NCI-H2107 treated with DMSO at 0.1 percent for 48 hours (cell line): ENCODE data around the gene ZIC1.

Experiments
- DNase-seq: peaks from one replicate; lab custom pipeline; 2025; ENCODE audit not compliant: unreplicated experiment; lab: John Stamatoyannopoulos, UW

Gene ZIC1

DNA sequence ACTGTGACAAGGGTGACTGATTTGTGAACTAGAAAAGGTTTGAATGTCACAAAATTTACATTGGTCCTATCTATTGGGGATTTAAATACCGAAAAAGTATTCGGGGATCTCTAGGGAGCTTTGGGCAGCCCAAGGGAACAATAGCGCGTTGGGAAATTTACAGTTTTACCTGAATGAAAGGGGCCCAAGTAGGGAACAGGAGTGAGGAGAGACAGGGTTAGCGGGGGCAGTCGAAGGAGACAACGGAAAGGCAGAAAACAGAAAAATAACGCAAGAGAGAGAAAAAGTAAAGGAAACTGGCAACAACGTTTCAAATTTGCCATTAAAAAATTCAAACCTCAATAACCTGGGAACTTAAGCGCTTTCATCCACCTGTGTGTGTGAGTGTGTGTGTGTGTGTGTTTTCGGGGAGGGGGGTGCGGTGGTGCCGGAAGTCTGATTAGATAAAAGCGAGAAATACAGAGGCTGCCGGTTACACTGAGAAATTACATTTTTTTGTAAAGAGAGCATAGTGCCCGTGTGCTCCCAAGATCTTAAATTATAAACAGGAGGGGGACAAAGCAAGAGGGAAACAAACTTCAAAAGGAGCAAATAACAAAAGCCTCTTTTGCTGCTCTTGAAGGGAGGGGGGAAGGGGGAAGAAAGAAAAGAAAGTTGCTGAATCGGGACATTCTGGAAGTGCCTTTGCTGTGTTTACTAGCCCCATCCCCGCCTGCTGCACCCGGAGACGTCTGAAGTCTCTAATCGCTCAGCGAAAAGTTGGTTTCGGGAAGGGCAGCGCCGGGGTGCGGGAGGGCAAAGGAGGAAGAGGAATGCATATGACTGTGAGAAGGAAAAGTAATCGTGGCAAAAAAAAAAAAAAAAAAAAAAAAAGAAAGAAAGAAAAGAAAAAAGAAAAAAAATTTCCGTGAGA lies 721 bp upstream of the ZIC1 start:
- DNase-seq, result no peak

DNA sequence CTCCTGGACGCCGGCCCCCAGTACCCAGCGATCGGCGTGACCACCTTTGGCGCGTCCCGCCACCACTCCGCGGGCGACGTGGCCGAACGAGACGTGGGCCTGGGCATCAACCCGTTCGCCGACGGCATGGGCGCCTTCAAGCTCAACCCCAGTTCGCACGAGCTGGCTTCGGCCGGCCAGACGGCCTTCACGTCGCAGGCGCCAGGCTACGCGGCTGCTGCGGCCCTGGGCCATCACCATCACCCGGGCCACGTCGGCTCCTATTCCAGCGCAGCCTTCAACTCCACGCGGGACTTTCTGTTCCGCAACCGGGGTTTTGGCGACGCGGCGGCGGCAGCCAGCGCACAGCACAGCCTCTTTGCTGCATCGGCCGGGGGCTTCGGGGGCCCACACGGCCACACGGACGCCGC lies 956 bp downstream of the ZIC1 start:
- DNase-seq, result no peak

DNA sequence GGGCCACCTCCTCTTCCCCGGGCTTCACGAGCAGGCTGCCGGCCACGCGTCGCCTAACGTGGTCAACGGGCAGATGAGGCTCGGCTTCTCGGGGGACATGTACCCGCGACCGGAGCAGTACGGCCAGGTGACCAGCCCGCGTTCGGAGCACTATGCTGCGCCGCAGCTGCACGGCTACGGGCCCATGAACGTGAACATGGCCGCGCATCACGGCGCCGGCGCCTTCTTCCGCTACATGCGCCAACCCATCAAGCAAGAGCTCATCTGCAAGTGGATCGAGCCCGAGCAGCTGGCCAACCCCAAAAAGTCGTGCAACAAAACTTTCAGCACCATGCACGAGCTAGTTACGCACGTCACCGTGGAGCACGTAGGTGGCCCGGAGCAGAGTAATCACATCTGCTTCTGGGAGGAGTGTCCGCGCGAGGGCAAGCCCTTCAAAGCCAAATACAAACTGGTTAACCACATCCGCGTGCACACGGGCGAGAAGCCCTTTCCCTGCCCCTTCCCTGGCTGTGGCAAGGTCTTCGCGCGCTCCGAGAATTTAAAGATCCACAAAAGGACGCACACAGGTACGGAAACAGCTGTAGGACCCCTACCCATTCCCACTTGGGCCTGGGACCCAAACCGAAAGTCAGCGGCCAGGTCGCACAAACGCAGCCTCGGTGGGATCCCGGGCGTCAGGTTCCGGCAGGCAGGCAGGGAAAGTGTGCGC lies 1.5 kb downstream of the ZIC1 start:
- peak; percentile 10 for DNase-seq

DNA sequence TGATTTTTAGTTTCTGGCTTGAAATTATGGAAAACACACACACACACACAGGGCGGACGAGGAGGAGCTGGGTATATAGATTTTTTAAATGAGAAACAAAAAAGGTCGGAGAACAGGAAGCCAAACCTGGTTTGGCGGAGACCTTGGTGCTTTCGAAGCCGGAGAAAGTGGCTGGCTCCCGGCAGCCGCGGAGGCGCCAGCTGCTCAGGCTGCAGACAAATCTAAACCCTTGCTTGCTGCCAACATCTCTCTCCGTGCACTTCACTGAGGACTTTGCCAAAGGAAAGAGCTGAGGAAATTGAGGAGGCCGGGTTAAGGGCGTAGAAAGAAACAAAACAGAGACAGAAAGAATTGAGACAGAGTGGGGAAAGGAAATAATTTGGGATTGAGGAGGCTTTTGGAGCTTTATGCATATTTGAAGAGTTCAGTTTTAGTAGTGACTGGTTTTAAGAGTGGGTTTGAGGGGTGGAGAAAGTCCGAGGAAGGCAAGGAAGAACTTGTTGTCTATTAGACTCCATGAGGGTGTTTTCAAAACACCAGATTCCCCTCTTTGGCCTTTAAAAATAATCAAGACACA lies 2.2 kb downstream of the ZIC1 start:
- no peak for DNase-seq

DNA sequence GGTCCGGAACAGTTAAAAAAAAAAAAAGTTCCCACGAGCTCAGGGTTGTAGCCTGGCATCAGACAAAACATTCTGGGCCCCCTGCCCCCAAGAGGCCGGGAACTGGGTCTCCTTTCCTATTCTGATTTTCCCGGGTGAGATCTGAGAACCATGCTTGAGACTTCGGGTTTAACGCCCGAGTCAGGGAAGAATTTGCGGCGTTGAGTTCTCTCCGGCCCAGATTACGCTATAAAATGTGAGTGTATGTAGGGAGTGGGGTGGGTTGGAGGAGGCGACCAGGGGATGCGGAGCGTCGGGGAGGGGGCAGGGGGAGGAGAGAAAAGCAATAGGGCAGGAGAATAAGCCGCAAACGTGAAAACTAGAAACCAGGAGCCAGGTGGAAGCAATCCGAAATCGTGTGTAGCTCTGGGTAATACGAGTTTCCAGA lies 2.7 kb downstream of the ZIC1 start:
- no peak for DNase-seq

DNA sequence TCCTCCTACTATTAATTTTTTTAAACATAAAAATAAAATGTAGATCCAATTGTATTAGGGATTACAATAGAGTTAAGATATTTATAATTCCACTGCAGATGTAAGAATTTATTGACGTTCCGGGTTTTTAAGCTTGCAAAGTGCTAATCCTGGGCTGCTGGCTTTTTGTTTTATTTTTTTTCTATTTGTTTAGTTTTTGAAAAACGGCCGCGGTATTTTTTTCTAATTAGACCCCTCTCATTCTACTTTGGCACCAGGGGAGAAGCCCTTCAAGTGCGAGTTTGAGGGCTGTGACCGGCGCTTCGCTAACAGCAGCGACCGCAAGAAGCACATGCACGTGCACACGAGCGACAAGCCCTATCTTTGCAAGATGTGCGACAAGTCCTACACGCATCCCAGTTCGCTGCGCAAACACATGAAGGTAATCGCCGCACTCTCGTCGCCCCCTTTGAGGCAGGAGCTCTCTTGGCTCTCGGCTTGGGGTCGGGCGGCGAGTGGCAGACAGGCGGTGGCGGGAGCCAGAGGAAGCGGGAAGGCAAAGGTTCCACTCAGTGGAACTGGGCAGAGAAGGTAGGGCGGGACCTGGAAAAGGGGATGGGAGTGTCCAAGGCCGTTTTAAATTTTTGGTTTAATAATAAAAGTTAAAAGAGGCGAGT lies 3.2 kb downstream of the ZIC1 start:
- no peak for DNase-seq

DNA sequence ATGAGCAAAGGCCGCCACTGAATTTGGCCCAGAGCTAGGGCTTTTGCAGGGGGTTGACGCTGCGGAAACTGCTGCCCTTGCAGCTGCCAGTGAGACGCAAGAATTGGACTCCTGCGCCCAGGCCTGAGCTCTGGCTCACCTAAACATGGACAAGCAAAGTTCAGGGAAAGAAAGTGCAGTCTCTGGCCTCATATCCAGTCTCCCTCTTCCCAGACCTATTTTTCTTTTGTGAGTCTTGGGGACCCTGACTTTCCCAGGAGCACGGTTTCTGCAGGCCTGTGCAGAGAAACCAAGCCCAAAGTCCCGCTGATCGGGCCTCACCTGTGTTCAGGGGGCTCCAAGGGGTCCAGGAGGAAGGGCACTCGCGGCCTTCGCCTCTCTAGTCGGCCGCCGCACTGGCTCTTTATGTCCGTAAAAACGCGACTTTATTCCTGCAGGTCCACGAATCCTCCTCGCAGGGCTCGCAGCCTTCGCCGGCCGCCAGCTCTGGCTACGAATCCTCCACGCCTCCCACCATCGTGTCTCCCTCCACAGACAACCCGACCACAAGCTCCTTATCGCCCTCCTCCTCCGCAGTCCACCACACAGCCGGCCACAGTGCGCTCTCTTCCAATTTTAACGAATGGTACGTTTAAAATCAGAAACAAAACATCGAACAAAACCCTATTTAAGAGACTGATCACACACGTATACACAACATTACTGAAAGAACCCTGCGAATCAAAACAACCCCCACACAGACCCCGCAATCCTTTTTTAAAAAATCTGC lies 3.9 kb downstream of the ZIC1 start:
- DNase-seq, result no peak

DNA sequence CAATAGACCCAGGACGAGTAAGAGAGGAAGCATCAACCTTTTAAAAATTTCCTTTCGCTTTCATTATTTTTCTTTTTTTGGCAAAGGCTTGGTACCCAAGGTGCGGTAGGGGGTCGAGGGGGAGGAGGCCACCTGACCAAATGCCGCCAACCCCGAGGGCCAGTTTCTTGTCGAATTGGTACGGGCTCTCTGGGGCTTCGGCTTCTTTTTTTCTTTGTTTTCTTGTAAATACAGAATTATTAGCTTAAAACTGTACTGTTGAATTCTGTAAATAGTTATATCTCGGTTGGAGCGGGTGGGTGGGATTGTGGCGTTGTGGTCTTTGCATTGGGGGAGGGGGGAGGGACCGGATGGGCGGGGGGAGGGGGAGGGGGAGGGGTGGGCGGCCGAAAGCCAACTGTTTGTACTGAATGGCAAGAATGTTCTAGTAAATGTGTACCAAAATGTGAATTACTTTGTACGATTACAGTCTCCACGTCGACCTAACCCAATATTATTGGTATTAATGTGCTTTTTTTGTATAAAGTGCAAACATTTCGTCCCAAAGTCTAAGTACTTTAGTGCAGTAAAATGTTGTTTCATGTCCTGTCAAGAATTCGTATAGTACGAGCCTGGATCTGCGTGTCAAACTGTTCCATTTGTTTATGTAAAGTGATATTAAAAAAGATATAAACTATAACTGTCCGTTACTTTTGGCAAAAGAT lies 4.7 kb downstream of the ZIC1 start:
- no peak for DNase-seq

DNA sequence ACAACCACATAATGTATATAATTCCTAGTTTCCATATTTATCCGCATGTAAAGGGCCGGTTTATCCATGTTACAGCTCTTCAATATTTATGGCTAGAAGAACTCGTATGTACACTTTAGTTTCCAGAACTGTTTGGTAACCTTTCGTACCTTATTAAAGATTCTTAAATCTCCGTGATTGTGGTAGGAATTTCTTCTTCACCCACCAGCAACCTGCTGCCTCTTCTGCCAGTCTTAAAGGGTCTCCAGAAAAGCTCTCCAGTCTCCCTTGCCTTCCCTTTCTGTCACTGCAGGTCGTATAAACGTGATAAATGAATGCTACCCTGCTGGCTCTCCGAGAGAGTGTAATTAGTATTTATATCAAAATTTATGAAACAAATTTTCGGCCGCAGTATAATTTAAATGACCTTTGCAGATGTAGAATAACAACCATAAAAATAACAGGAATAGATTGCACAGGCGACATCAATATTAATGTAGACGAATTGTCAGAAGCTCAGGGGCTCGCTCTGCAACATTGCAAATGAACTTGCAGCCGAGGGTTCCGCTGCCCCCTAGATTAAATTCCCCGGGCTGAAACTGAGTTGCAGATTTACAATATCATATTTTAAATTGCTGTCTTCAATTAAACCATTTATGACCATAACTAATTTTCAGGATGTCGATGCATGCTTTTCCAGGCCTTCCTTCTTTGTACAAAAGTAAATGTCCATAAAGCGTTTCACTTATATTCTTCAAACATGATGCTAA lies 5.4 kb downstream of the ZIC1 start:
- no peak for DNase-seq

DNA sequence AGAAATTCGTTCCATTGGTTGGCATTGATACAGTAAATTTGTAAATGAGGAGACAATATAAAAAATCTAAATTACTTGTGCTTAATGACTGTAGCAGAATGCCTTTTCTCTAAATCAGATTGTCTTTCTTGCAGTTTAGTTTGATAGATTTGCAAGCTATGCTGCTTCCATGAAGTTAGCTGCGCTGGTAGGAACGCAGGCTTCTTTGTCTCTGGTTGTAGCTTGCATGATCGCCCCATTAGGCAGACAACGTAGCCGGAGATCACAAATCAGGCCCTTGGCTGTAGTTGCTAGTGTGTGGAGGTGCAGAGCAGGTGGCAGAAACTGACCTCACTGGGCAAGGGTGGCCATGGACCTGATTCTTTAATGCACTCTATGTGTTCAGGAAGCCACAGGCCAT lies 6.1 kb downstream of the ZIC1 start:
- DNase-seq, result no peak

DNA sequence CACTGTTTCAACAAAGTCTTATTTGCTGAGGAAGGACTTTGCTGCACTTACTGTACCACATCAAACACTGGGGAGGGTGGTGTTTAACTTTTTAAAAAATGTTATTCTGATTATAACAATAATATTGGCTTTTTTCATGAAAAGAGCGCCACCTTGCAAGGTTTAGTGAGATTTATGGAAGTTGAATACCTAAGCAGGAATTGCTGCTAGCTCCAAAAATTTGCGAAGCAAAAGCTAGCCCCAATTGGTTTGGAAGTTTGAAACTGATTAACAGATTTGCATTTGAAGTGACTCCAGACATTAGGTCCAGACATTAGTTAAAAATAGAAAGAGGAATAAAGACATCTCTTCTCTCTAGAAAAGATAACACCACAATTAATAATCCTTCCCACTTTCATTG lies 6.7 kb downstream of the ZIC1 start:
- no peak for DNase-seq

DNA sequence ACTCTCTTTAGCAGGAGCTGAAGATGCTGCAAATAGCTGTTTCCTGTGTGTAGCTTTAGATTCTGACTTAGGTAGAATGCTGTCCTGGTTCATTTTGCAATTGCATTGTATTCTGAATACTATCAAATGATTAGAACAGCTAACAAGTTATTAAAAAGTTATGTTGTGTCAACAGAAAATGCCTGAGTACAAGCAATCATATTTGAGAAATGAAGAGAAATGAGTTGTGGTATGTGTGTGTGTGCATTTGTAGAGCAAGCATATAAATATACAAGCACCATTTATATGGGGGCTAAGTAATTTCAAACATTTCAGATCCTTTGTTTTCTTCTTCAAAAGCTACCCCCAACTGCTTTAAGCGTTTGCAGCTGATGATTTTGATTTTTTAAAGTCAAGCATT lies 7.8 kb downstream of the ZIC1 start:
- no peak for DNase-seq

DNA sequence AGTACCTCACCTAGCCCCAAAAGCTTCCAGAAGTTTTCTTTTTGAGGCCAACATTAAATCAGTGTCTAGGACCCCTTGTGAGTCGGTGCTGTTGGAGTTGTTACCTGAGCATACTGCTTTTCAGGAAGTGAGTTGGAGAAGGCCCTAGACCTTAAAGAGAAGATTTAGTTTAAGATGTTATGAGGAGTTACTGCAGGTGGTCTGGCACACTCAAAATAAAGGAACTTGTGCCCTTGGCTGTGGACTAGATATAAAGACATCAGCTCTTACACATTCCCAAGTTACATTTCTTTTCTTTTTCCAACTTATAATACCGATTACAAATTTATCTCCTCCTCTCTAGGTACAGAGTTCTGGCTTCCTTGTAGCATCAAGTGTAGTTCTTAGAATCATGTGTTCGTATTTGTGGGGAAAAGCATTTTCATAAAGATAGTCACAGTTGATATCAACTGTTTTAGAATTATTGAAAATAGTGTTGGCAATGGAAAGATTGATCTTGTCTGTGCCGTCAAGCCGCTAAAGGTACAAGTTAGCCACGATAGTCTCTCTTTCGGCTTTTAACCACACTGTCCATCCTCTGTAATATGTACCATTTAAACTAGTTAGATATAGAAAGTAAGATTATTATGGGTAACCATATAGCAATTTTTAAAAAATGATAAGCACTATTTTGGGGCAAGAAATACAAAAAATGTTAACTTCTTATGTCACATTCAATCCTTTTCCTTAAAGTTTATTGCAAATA lies 8.6 kb downstream of the ZIC1 start:
- no peak for DNase-seq

DNA sequence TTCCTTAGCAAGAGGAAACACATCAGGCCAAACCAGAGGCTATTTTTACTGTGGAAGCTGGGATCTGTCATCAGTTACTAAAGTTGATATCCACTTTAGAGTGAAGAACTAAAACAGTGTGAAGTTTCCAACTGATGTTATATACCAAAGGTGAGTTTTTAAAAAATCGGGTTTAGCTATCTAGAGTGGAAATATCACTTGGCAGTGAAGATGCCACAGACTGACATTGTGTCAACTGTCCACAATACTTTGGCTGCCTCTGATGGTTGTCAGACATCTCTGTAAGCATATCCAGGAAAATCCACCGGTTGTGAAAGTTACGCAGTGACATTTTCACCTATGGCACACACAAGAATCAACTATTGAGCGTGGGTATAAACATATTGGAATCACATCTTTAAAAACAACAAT lies 9.2 kb downstream of the ZIC1 start:
- DNase-seq, result no peak

DNA sequence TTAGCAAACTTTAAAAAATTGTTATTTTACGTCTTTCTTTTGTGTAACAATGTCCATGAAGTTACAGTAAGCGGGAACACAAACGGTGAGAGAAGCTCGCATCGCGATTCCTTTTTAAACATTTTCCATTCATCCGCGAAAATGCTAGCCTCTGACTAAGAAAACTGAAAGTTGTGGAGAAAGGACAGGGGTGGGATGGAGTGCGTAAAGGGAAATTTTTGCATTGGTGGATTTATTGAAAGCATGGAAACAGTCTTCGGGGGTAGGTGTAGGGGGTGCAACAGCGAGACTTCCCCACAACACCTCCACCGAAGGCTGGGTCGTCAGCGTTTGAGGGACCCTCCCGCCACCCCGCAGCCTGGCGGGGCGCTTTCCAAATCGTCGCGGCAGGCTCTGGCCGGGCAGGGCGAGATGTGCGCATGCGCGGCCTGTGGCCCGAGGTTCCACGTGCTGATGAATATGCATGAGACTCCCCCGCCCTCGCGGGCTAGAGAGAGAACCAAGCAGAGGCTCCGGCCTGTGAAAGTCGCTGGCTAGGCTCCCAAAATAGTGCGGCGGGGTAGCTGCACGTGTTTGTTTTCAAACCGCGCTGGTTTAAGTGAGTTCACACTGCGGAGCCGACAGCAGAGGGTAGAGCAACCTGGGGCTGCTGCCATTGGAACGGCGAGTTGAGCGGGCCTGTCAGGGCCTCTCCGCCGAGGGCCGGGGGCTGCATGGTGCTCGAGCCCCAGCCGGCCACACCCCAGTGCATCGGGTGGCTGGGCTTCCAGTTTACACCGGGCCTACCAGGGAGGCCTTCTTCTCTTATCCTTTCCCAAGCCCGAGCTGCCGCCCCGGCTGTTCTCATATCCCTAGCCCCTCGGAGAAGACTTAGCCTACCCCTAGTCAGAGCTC lies 9.9 kb downstream of the ZIC1 start:
- no peak for DNase-seq

DNA sequence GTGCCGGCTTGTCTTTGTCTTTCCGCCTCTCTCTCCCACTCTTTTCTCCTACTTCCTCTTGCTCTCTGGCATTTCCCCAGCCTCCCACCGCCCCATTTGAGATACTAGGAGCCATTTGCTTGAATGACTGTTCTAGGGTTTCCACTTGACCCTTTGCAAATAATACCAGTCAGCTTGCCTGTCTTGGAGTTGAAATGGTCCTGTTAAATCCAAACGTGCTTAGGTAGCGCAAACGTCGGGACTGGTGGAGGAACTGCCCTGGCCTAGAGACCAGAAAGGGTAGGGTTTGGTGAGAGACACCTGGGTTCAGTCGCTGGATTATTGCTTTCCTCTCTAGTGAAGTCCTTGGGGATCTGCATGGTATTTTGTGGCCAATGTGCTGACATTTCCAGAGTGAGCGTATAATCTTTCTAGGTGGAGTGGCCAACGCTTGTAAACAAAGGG lies 10.6 kb downstream of the ZIC1 start:
- DNase-seq, result no peak

DNA sequence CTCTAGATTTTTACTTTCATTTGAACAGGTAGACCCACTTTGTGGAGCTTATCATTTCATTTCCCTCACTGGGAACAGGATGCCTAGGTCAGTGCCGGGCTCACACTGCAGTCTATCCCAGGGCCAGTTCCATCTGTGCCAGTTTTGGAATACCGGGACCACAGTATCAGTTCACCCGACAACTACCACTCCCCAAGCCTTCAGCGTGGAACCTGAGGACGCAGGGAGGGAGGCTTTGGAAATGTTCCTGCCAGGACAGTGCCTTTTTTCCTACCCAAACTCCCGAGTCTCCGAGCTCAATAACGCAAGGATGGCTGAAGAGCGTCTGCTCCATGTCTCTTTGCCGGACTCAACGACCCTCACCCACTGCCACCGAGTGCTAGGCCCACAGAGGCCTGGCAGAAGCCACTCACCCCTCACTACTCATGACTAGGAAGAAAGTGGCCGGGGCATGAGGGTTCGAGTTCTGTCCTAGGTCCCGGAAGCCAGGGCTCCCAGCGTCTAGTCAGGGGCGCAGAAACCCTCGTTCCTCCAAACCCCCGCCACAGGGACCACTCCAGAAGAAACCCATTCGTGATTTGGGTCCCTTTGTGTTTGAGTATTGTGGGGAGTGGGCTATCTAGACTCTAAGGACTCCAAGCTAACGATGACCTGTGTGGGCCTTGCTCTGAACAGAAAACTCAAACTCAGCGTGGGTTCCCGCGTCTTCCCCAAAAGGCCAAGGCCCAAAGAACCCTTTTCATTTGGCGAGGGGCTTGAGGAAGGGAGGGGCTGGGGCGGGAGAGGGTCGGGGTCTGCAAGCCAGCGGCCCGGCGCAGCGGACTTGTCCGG lies 11.4 kb downstream of the ZIC1 start:
- no peak for DNase-seq
